ENCODE results near the gene GSTT4.
"Not testable (repeated sequence)": the region's sequence is repeated elsewhere in the genome, so short reads cannot be mapped to it uniquely, and the experiment has no call there.

The GSTT4 gene

DNA sequence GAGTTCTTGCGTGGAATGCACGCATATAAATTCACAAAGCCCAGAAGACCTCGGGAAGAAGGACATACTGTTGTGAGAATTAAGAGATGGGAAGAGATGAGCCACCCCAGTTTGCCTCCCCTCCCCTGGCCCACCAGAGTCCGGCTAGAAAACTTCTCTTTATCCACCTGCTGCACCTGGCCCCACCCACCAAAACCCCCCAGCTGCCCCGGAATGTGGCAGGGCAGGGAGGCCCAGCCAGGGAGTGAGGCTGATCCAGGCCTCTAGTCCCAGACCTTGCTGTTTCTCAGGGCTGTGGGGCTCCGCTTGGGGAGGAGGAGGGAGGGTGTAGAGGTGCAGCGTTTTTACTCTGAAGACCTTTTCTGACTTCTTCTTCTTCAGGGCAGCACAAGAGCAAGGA lies 24.7 kb downstream of the GSTT4 start:
- not testable (repeated sequence) for H3K4me1 ChIP-seq (ENCODE audit: insufficient read depth, low read length); H3K27ac ChIP-seq (ENCODE audit: low read depth, low read length); H3K4me3 ChIP-seq (ENCODE audit: low read depth in 1 of 2, low read length in 2 of 2)

DNA sequence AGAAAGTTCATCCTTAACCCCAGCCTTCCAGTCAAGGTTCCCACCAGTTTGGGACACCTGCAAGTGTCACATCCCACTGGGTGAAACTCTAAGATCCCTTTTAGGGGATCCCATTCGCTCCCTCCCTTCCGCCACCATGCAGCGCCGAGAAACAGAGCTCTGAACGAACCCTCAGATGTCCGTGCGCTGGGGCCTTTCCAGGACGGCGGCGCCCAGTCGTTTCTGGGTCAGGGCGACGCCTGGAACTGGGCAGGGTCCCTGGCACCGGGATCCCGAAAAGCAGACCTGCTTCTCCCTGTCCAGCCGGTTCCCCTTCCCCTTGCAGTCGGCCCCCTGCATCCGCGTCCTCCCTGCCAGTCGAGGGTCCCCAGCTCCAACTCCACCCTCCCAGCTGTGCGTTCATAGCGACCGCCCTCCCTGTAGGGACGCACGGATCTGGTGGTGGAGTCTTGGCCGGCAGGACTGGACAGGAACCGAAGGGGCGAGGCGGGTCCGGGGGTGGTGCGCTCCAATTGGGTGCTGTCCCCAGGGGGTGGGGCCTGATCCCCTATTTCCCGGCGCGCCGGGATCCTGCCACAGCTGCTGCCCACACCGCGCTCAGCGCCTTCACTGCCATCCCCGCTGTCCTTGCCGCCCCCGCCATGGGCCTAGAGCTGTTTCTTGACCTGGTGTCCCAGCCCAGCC lies 25.6 kb downstream of the GSTT4 start, which contains the start of gene GSTT2:
TSS of gene GSTT2 (plus strand) at position 578 of the 684 bp plus-strand sequence.
- H3K36me3 ChIP-seq (ENCODE audit: insufficient read depth, low read length); H3K9me3 ChIP-seq (ENCODE audit: low read length); H3K27ac ChIP-seq (ENCODE audit: low read depth, low read length); H3K4me3 ChIP-seq (ENCODE audit: low read depth in 1 of 2, low read length in 2 of 2); H3K4me1 ChIP-seq (ENCODE audit: insufficient read depth, low read length); H3K9ac ChIP-seq (ENCODE audit: low read length); H3K27me3 ChIP-seq (ENCODE audit: control insufficient read depth in 1 of 2, insufficient read depth in 2 of 2, low read length in 2 of 2): not testable (repeated sequence)

More for the DNA sequence above, 24.7 kb downstream of the GSTT4 start:
- H3K27me3 ChIP-seq (ENCODE audit: control insufficient read depth in 1 of 2, insufficient read depth in 2 of 2, low read length in 2 of 2); H3K9me3 ChIP-seq (ENCODE audit: low read length); H3K9ac ChIP-seq (ENCODE audit: low read length); H3K36me3 ChIP-seq (ENCODE audit: insufficient read depth, low read length): not testable (repeated sequence)

DNA sequence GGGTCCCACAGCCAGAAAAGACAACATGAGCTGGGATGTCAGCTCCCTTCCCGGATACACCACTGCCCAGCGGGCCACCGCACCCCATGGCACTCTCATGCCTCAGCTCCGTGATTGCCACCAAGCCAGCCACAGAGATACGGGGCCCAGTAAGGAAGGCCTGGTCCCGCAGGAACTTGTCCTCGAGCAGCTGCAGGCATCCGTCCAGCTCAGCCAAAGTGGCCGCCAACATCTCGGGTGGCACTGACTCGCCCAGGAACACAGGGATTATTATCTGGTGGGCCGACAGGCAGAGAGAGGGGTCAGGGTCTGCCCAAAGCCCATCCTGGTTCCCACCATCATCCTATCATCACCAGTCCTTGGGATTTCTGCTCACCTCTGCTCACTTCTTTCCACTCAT lies 27.9 kb downstream of the GSTT4 start:
- not testable (repeated sequence) for H3K27ac ChIP-seq (ENCODE audit: low read depth, low read length); H3K36me3 ChIP-seq (ENCODE audit: insufficient read depth, low read length); H3K9me3 ChIP-seq (ENCODE audit: low read length); H3K4me1 ChIP-seq (ENCODE audit: insufficient read depth, low read length); H3K4me3 ChIP-seq (ENCODE audit: low read depth in 1 of 2, low read length in 2 of 2); H3K9ac ChIP-seq (ENCODE audit: low read length); H3K27me3 ChIP-seq (ENCODE audit: control insufficient read depth in 1 of 2, insufficient read depth in 2 of 2, low read length in 2 of 2)

DNA sequence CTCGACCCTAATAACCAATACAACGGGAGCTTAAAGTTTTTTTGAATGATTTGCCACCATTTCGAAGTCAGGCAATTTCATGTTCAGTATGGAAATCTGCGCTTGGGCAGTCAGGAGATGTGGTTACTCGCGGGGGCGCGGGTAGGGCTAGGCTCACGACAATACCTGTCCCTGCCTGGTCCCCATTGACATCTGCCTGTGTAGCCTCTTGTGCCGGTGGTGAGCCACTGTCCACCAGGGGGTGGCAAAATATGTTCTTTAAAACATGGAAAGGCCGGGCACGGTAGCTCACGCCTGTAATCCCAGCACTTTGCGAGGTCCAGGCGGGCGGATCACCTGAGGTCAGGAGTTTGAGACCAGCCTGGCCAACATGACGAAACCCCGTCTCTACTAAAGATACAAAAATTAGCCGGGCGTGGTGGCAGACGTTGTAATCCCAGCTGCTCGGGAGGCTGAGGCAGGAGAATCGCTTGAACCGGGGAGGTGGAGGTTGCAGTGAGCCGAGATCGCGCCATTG lies 30.4 kb downstream of the GSTT4 start:
- H3K4me1 ChIP-seq (ENCODE audit: insufficient read depth, low read length); H3K9me3 ChIP-seq (ENCODE audit: low read length); H3K27me3 ChIP-seq (ENCODE audit: control insufficient read depth in 1 of 2, insufficient read depth in 2 of 2, low read length in 2 of 2); H3K9ac ChIP-seq (ENCODE audit: low read length); H3K27ac ChIP-seq (ENCODE audit: low read depth, low read length); H3K4me3 ChIP-seq (ENCODE audit: low read depth in 1 of 2, low read length in 2 of 2): not testable (repeated sequence)
- peaks cover 21% of the 10 kb centered on the region for H3K36me3 ChIP-seq (ENCODE audit: insufficient read depth, low read length)

DNA sequence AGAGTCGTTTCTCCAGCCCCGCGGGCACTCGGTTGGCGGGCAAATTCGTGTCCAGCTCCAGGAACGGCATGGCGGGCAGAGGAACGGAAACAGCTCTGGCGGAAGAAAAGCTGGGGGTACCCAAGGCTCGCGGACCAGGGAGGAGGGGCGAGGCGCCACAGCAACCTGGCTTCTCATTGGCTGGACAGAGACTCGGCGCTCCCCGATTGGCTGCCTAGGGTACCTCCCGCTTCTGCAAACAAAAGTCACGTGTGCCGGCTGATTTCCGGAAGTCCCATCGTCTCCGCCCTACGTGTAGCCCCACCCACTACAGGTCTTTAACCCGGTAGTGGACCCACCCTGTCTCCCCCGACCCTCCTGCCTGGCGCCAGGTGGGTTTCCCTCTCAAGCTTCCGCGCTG lies 30.9 kb downstream of the GSTT4 start, which contains the start of gene DDT:
TSS of gene DDT (minus strand) at position 97 of the 400 bp plus-strand sequence. CDS start at position 70, 27 bp downstream.
- H3K4me3 ChIP-seq (ENCODE audit: low read depth in 1 of 2, low read length in 2 of 2); H3K9ac ChIP-seq (ENCODE audit: low read length); H3K27ac ChIP-seq (ENCODE audit: low read depth, low read length); H3K9me3 ChIP-seq (ENCODE audit: low read length); H3K4me1 ChIP-seq (ENCODE audit: insufficient read depth, low read length); H3K27me3 ChIP-seq (ENCODE audit: control insufficient read depth in 1 of 2, insufficient read depth in 2 of 2, low read length in 2 of 2): not testable (repeated sequence)
- peaks cover 26% of the 10 kb centered on the region for H3K36me3 ChIP-seq (ENCODE audit: insufficient read depth, low read length)

DNA sequence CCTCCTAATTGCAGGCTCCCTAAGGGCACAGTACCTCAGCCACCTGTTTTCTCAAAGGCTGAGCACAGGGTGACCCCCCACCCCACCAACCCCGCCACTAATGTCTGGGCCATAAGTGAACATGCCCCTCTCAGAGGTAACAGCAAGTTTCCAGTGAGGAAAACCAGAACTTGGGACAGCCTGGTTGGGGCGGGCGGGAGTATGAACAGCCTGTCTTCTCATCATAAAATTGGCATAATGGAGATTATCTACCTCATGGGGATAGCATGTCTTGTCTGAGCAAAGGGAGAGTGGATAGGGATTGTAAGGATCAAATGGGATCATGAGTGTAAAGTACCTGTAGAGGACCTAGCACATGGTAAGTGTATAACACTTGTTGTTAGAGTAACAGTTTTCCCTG lies 33.3 kb downstream of the GSTT4 start:
- not testable (repeated sequence) for H3K27me3 ChIP-seq (ENCODE audit: control insufficient read depth in 1 of 2, insufficient read depth in 2 of 2, low read length in 2 of 2); H3K27ac ChIP-seq (ENCODE audit: low read depth, low read length); H3K4me3 ChIP-seq (ENCODE audit: low read depth in 1 of 2, low read length in 2 of 2); H3K9me3 ChIP-seq (ENCODE audit: low read length); H3K9ac ChIP-seq (ENCODE audit: low read length); H3K4me1 ChIP-seq (ENCODE audit: insufficient read depth, low read length)
- peaks cover 26% of the 10 kb centered on the region for H3K36me3 ChIP-seq (ENCODE audit: insufficient read depth, low read length)

DNA sequence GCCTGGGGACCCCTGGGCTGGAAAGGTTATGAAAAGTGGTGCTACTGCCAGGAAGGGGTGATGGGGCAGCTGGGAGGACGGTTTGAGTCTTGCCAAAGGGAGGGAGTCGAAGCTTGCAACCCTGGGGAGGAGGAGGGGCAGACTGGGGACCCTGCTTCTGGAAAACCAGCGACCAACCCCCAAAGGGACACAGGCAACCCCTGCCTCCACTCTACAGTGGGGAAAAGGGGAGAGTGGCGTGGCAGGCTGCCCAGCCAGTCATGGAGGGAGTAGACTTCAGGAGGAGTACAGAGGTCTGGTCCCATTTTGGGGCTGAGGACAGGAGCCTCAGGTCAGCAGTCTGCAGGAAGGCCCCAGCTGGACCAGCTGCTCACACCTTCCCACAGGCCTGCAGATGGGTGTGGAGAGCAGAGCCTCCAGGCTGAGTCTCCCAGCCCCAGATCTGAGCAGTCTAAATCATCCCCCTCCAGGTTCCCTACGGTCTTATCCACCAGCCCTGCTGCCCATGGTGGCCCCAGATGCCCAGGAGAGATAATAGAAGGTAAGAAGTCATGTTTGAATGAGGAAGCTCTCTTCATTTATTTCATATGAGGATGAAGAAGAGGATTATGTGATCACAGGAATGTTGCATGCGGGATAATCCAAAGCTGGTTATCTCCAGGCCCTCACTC lies 34.3 kb downstream of the GSTT4 start:
- Histone ChIP-seq H3K4me3 (ENCODE audit: low read depth in 1 of 2, low read length in 2 of 2) (no peak overlapping the region), H3K27me3 (ENCODE audit: control insufficient read depth in 1 of 2, insufficient read depth in 2 of 2, low read length in 2 of 2) (no peaks in the 10 kb centered on the region), H3K36me3 (ENCODE audit: insufficient read depth, low read length) (peaks cover 26% of the 10 kb centered on the region), H3K9ac (ENCODE audit: low read length) (no peak overlapping the region), H3K27ac (ENCODE audit: low read depth, low read length) (no peak overlapping the region), H3K4me1 (ENCODE audit: insufficient read depth, low read length) (no peaks in the 10 kb centered on the region), H3K9me3 (ENCODE audit: low read length) (no peaks in the 10 kb centered on the region)

DNA sequence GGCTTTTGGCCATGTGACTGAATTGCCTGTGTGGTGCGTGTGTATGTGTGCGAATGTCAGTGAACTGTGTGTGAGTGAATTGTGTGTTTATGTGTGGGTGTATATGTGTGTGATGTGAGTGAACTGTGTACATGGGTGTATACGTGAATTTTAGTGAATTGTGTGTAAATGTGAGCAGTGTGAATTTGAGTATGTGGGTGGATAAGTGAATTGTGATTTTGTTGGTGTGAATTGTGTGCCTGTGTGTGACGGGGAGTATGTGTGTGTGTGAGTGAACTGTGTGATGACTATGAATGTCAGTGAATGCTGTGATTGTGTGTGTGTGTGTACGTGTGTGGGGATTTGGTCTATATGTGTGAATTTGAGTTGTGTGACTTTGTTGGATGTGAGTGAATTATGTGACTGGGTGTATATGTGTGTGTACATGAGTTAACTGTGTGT lies 35.0 kb downstream of the GSTT4 start:
- no peaks in the 10 kb centered on the region for H3K4me1 ChIP-seq (ENCODE audit: insufficient read depth, low read length)
- H3K36me3 ChIP-seq (ENCODE audit: insufficient read depth, low read length): peaks cover 26% of the 10 kb centered on the region

DNA sequence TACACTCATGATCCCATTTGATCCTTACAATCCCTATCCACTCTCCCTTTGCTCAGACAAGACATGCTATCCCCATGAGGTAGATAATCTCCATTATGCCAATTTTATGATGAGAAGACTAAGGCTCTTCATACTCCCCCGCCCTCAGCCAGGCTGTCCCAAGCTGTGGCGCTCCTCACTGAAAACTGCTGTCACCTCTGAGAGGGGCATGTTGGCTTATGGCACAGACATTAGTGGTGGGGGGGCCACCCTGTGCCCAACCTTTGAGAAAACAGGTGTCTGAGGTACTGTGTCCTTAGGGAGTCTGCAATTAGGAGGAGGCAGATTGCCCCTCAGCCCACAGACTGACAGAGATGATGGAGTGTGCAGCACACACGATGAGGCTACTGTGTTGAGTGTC lies 36.2 kb downstream of the GSTT4 start:
- Histone ChIP-seq H3K4me3 (ENCODE audit: low read depth in 1 of 2, low read length in 2 of 2) (no peak overlapping the region), H3K27ac (ENCODE audit: low read depth, low read length) (no peak overlapping the region), H3K9me3 (ENCODE audit: low read length) (no peaks in the 10 kb centered on the region), H3K9ac (ENCODE audit: low read length) (no peak overlapping the region), H3K27me3 (ENCODE audit: control insufficient read depth in 1 of 2, insufficient read depth in 2 of 2, low read length in 2 of 2) (no peaks in the 10 kb centered on the region), H3K4me1 (ENCODE audit: insufficient read depth, low read length) (no peaks in the 10 kb centered on the region), H3K36me3 (ENCODE audit: insufficient read depth, low read length) (peaks cover 26% of the 10 kb centered on the region)

More for the DNA sequence above, 35.0 kb downstream of the GSTT4 start:
- Histone ChIP-seq H3K4me3 (ENCODE audit: low read depth in 1 of 2, low read length in 2 of 2) (no peak overlapping the region), H3K9ac (ENCODE audit: low read length) (no peak overlapping the region), H3K27ac (ENCODE audit: low read depth, low read length) (no peak overlapping the region), H3K27me3 (ENCODE audit: control insufficient read depth in 1 of 2, insufficient read depth in 2 of 2, low read length in 2 of 2) (no peaks in the 10 kb centered on the region), H3K9me3 (ENCODE audit: low read length) (no peaks in the 10 kb centered on the region)

DNA sequence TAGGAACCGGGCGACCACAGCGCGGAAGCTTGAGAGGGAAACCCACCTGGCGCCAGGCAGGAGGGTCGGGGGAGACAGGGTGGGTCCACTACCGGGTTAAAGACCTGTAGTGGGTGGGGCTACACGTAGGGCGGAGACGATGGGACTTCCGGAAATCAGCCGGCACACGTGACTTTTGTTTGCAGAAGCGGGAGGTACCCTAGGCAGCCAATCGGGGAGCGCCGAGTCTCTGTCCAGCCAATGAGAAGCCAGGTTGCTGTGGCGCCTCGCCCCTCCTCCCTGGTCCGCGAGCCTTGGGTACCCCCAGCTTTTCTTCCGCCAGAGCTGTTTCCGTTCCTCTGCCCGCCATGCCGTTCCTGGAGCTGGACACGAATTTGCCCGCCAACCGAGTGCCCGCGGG lies 38.7 kb downstream of the GSTT4 start, which contains the start of gene DDTL:
TSS of gene DDTL (plus strand) at position 321 of the 400 bp plus-strand sequence. CDS start at position 348, 27 bp downstream.
- not testable (repeated sequence) for H3K9me3 ChIP-seq (ENCODE audit: low read length); H3K9ac ChIP-seq (ENCODE audit: low read length); H3K4me3 ChIP-seq (ENCODE audit: low read depth in 1 of 2, low read length in 2 of 2); H3K4me1 ChIP-seq (ENCODE audit: insufficient read depth, low read length); H3K27me3 ChIP-seq (ENCODE audit: control insufficient read depth in 1 of 2, insufficient read depth in 2 of 2, low read length in 2 of 2); H3K27ac ChIP-seq (ENCODE audit: low read depth, low read length)
- peaks cover 22% of the 10 kb centered on the region for H3K36me3 ChIP-seq (ENCODE audit: insufficient read depth, low read length)

DNA sequence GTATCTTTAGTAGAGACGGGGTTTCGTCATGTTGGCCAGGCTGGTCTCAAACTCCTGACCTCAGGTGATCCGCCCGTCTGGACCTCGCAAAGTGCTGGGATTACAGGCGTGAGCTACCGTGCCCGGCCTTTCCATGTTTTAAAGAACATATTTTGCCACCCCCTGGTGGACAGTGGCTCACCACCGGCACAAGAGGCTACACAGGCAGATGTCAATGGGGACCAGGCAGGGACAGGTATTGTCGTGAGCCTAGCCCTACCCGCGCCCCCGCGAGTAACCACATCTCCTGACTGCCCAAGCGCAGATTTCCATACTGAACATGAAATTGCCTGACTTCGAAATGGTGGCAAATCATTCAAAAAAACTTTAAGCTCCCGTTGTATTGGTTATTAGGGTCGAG lies 39.2 kb downstream of the GSTT4 start:
- not testable (repeated sequence) for H3K27ac ChIP-seq (ENCODE audit: low read depth, low read length); H3K9ac ChIP-seq (ENCODE audit: low read length); H3K27me3 ChIP-seq (ENCODE audit: control insufficient read depth in 1 of 2, insufficient read depth in 2 of 2, low read length in 2 of 2); H3K9me3 ChIP-seq (ENCODE audit: low read length); H3K4me1 ChIP-seq (ENCODE audit: insufficient read depth, low read length); H3K4me3 ChIP-seq (ENCODE audit: low read depth in 1 of 2, low read length in 2 of 2)
- H3K36me3 ChIP-seq (ENCODE audit: insufficient read depth, low read length): peaks cover 17% of the 10 kb centered on the region
